ACC112 (cell line): ENCODE results near the gene NAMPT.

Experiments
- H2AFZ ChIP-seq: fragments of 200-600 bp; sonication (generic); one replicate; pipeline ENCODE4 v1.6.0; 2017; ENCODE audit warnings: antibody characterized with exemption, low read length; ENCODE audit not compliant: unreplicated experiment
- H3K27ac ChIP-seq: fragments of 200-600 bp; sonication (generic); 2 replicates; pipeline ENCODE4 v1.5.1; 2014; ENCODE audit warnings: low read depth, mild to moderate bottlenecking, antibody characterized with exemption, low read length, moderate library complexity
- H3K27me3 ChIP-seq: fragments of 200-600 bp; sonication (generic); 2 replicates; pipeline ENCODE4 v1.6.1; 2014; ENCODE audit warnings: mild to moderate bottlenecking, antibody characterized with exemption, low read length, moderate library complexity, mixed read lengths; ENCODE audit not compliant: insufficient read depth
- H3K36me3 ChIP-seq: fragments of 200-600 bp; sonication (generic); 2 replicates; pipeline ENCODE4 v1.6.1; 2016; ENCODE audit warnings: mild to moderate bottlenecking, antibody characterized with exemption, low read length, moderate library complexity, mixed read lengths; ENCODE audit not compliant: insufficient read depth
- H3K4me1 ChIP-seq: fragments of 200-600 bp; sonication (generic); one replicate; pipeline ENCODE4 v1.6.1; 2016; ENCODE audit warnings: low read length, mixed read lengths; ENCODE audit not compliant: insufficient read depth, unreplicated experiment, control insufficient read depth
- H3K4me3 ChIP-seq: fragments of 200-600 bp; sonication (generic); 2 replicates; pipeline ENCODE4 v1.5.1; 2014; ENCODE audit warnings: mild to moderate bottlenecking, low read depth, low read length
- H3K79me2 ChIP-seq: fragments of 200-600 bp; sonication (generic); one replicate; pipeline ENCODE4 v1.6.0; 2016; ENCODE audit warnings: low read length; ENCODE audit not compliant: control insufficient read depth, unreplicated experiment, insufficient read depth

NAMPT gene

DNA sequence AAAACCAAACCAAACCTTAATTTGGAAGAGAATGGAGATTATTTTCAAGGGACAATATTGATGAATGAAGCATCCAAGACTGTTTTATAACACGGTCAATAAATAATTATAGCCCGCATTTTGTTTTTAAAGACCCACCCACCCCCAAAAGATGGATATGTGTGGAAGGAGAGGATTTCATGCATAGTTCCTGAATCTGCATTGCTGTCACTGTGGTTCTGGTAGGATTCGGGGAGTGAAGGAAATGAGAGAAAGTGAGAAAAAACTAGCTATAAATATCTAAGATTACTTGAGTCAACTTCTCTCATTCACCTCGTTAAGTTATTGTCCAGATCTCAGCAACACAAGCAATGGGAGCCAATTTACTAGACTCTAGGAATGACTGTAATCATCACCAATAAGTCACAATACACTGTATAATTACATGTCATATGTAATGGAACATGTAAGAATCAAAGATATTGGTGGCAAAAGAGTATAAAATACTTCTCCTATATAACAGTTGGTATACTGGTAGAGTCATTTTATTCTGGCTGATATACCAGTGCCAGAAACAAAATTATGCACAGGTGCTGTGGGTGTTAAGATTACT is 30.2 kb downstream of the NAMPT start:
- no peaks in the 10 kb centered on the region for H3K4me1 ChIP-seq
- H3K27ac ChIP-seq: no peak overlapping the region
- no peaks in the 10 kb centered on the region for H3K79me2 ChIP-seq
- H2AFZ ChIP-seq: no peak overlapping the region
- H3K4me3 ChIP-seq: no peak overlapping the region
- no peaks in the 10 kb centered on the region for H3K27me3 ChIP-seq
- peaks cover 74% of the 10 kb centered on the region for H3K36me3 ChIP-seq

DNA sequence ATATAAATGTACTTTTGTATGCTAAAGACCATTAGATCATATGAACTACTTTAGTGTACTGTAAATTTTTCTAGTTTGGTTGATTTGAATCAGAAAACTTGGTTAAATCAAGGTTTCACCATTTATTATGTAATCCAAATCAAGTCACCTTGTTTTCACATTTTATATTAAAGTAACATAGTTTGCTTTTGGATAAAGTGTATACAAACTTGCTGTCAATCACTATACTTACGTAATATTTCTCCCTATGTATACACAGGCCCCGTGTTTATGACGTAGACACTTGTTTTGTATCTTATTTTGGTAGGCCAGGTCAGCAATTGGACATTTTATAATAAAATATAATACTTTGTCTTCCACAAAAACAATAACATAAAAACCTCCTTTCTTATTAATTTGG is 32.2 kb downstream of the NAMPT start:
- Histone ChIP-seq H3K36me3 (peaks cover 73% of the 10 kb centered on the region), H3K27me3 (no peaks in the 10 kb centered on the region), H3K79me2 (no peaks in the 10 kb centered on the region), H3K4me1 (no peaks in the 10 kb centered on the region), H3K27ac (no peak overlapping the region), H3K4me3 (no peak overlapping the region), H2AFZ (no peak overlapping the region)

DNA sequence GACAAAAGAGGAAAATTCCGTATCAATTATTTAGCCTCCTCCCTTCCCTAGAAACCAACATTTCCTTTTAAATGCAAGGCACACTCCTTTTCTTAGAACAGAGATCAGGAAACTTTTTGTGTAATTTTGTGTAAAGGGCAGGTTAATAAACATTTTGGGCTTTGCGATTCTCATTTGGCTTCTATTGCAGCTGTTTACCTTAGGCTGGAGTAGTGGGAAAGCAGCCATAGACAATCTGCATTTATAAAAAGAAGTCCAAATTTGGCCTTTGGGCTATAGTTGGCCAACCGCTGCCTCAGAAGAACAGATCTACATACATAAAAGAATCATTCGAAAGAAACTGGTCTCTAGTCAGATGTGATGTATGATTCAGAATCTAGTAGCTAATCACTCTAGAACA is 35.3 kb downstream of the NAMPT start:
- no peak overlapping the region for H3K4me3 ChIP-seq
- H3K4me1 ChIP-seq: no peaks in the 10 kb centered on the region
- peaks cover 64% of the 10 kb centered on the region for H3K36me3 ChIP-seq
- H3K27ac ChIP-seq: no peak overlapping the region
- no peaks in the 10 kb centered on the region for H3K79me2 ChIP-seq
- H2AFZ ChIP-seq: no peak overlapping the region
- H3K27me3 ChIP-seq: no peaks in the 10 kb centered on the region

DNA sequence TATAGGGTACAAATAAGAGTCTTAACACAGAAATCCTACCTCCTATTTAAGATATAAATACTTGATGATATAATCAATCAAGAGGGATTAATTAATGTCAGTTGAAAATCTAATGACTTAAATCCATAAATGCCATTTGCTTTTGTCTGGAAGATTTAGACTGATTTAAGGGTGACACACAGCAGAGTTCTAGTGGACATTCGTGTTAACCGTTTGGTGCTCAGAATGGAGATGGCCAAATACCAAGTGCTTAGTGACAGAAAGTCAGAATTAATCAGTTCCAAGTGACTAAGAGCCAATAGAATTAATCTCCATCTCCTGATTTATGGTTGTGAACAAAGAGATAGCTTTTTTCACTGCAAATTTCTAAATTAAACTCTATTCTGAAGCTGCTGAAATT is 36.2 kb downstream of the NAMPT start:
- H3K27ac ChIP-seq: no peak overlapping the region
- H3K27me3 ChIP-seq: no peaks in the 10 kb centered on the region
- no peak overlapping the region for H2AFZ ChIP-seq
- H3K79me2 ChIP-seq: no peaks in the 10 kb centered on the region
- H3K4me3 ChIP-seq: no peak overlapping the region
- no peaks in the 10 kb centered on the region for H3K4me1 ChIP-seq
- peaks cover 55% of the 10 kb centered on the region for H3K36me3 ChIP-seq

- Histone ChIP-seq H3K27me3 (no peaks in the 10 kb centered on the region), H3K4me1 (no peaks in the 10 kb centered on the region), H3K27ac (no peak overlapping the region), H3K79me2 (no peaks in the 10 kb centered on the region), H2AFZ (no peak overlapping the region), H3K36me3 (peaks cover 47% of the 10 kb centered on the region), H3K4me3 (no peak overlapping the region)
Measured at GRCh38 chr7:106247841-106248240, 36.9 kb downstream of the NAMPT start.

GRCh38 chr7:106246902-106247711 is 37.7 kb downstream of the NAMPT start:
- Histone ChIP-seq H3K27ac (no peak overlapping the region), H2AFZ (no peak overlapping the region), H3K79me2 (no peaks in the 10 kb centered on the region), H3K4me3 (no peak overlapping the region), H3K4me1 (no peaks in the 10 kb centered on the region), H3K36me3 (peaks cover 41% of the 10 kb centered on the region), H3K27me3 (no peaks in the 10 kb centered on the region)

GRCh38 chr7:106243893-106244292 is 40.9 kb downstream of the NAMPT start:
- Histone ChIP-seq H3K4me1 (no peaks in the 10 kb centered on the region), H3K36me3 (peaks cover 20% of the 10 kb centered on the region), H2AFZ (no peak overlapping the region), H3K4me3 (no peak overlapping the region), H3K27ac (no peak overlapping the region), H3K27me3 (no peaks in the 10 kb centered on the region), H3K79me2 (no peaks in the 10 kb centered on the region)

- H3K4me1 ChIP-seq: no peaks in the 10 kb centered on the region
- H3K4me3 ChIP-seq: no peak overlapping the region
- no peak overlapping the region for H3K27ac ChIP-seq
- no peaks in the 10 kb centered on the region for H3K79me2 ChIP-seq
- H3K36me3 ChIP-seq: no peaks in the 10 kb centered on the region
- no peak overlapping the region for H2AFZ ChIP-seq
- no peaks in the 10 kb centered on the region for H3K27me3 ChIP-seq
Measured at GRCh38 chr7:106239406-106239805, 45.4 kb downstream of the NAMPT start.

DNA sequence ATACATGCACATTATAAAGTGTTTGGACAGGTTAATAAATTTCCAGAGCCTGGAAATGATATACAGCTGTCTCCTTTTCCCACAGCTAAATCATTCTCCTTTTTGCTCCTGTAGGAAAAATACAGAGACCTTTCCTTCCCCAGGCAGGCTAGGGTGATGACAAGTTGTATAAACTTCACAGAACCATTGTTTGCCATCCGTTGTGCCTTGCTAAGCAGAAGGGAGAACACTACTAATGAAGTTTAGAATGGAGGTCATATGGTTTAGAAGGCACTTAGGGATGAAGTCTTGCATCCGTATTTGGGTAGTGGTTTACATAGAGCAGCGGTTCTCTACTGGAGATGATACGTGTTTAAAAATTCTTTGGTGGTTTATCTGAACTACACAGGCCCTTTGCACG is 46.0 kb downstream of the NAMPT start:
- no peak overlapping the region for H2AFZ ChIP-seq
- no peaks in the 10 kb centered on the region for H3K27me3 ChIP-seq
- no peak overlapping the region for H3K4me3 ChIP-seq
- H3K36me3 ChIP-seq: no peaks in the 10 kb centered on the region
- no peaks in the 10 kb centered on the region for H3K79me2 ChIP-seq
- H3K27ac ChIP-seq: no peak overlapping the region
- no peaks in the 10 kb centered on the region for H3K4me1 ChIP-seq

DNA sequence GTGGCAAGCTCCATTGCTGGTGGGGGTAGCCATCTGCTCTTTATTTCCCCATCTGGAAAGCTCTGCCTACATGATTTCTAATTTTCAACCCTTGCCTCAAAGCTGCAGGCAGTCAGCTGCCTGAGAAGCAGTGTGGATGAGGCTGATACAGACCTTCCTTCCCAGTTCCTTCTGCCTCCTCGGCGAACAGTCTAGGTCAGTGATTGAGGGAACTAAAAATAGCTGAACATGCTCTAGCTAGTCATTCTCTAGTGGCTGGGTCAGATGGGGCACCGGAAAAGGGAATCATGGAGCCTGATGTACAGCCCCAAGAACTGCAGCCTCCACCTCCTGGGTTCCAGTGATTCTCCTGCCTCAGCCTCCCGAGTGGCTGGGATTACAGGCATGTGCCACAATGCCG is 48.7 kb downstream of the NAMPT start:
- Histone ChIP-seq H3K27me3 (no peaks in the 10 kb centered on the region), H3K27ac (no peak overlapping the region), H3K79me2 (no peaks in the 10 kb centered on the region), H3K36me3 (no peaks in the 10 kb centered on the region), H3K4me1 (no peaks in the 10 kb centered on the region), H3K4me3 (no peak overlapping the region), H2AFZ (no peak overlapping the region)

DNA sequence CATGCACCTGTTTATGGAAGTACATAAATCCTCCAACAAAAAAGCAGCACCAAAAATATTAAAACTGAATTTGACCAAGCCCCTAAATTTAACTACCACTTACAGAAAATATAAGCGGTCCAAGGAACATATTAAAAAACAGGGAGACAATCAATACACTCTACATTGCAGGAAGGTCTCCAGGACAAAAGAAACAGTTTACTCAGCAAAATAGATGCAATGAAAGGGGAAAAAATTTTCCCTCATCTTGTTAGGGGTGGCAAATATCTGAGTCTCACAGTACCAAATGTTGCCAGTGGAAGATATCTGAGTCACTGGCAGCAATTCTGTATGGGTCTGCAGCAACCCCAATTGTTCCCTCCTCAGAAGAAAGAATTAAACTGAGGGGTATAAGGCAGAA is 50.4 kb downstream of the NAMPT start:
- no peaks in the 10 kb centered on the region for H3K79me2 ChIP-seq
- H3K36me3 ChIP-seq: no peaks in the 10 kb centered on the region
- H3K4me3 ChIP-seq: no peak overlapping the region
- no peaks in the 10 kb centered on the region for H3K4me1 ChIP-seq
- no peak overlapping the region for H2AFZ ChIP-seq
- no peaks in the 10 kb centered on the region for H3K27me3 ChIP-seq
- H3K27ac ChIP-seq: no peak overlapping the region
